Hepatocyte (in vitro differentiated cells): Measurements from ENCODE around the gene YWHAQ.

Experiments used
- CTCF ChIP-seq: fragments of 200-600 bp; sonication (generic); IDR thresholded peaks from 2 replicates; pipeline ENCODE4 v1.5.1; 2016; ENCODE audit warnings: antibody characterized with exemption, mild to moderate bottlenecking; ENCODE audit not compliant: poor library complexity
- EZH2 ChIP-seq: fragments of 200-600 bp; sonication (generic); IDR thresholded peaks from 2 replicates; pipeline ENCODE4 v1.6.1; 2016; ENCODE audit warnings: antibody characterized with exemption, mild to moderate bottlenecking, borderline replicate concordance

GRCh38 chr2:9552219-9553178, 78.3 kb downstream of the YWHAQ start:
- no peak for TF ChIP-seq CTCF
- TF ChIP-seq EZH2: no peak
